Tibial nerve (tissue), 4 donors: ENCODE data around the gene LRRTM4. TPM values are rescaled to one million over a fixed set of nuclear protein-coding genes. Genes with fewer than 3 reads are reported as not detected.

Experiments used
- DNase-seq, 2 donors: peaks; one replicate each; pipeline ENCODE4 v3.0.0-alpha.2; 2019; ENCODE audit warnings: low spot score in 2 of 2
- H3K27ac ChIP-seq, 4 donors: fragments of 200-600 bp; sonication (generic) in 3 of 4; one replicate each; pipeline ENCODE4 v1.5.1; 2017 to 2019; ENCODE audit warnings: mild to moderate bottlenecking in 1 of 4
- H3K27me3 ChIP-seq, 2 donors: fragments of 200-600 bp; sonication (generic) in 1 of 2; one replicate each; pipeline versions ENCODE4 v1.5.1 to v1.6.0; 2017 to 2019
- H3K36me3 ChIP-seq, 3 donors: fragments of 200-600 bp; sonication (generic); one replicate each; pipeline ENCODE4 v1.5.1; 2018 to 2019
- H3K4me1 ChIP-seq, 4 donors: fragments of 200-600 bp; sonication (generic) in 3 of 4; one replicate each; pipeline ENCODE4 v1.5.1; 2017 to 2019
- H3K4me3 ChIP-seq, 4 donors: fragments of 200-600 bp; sonication (generic) in 3 of 4; one replicate each; pipeline ENCODE4 v1.5.1; 2017 to 2019; ENCODE audit warnings: mild to moderate bottlenecking in 1 of 4, moderate library complexity in 1 of 4
- H3K9me3 ChIP-seq, 4 donors: fragments of 200-600 bp; sonication (generic) in 3 of 4; one replicate each; pipeline ENCODE4 v1.5.1; 2017 to 2019
- CTCF ChIP-seq, 5 experiments: fragments of 200-600 bp in 3 of 5; fragments of 450-650 bp in 2 of 5; sonication (generic) in 3 of 5; IDR thresholded peaks; one replicate each; pipeline ENCODE4 v1.5.1; 2016 to 2019; ENCODE audit warnings: antibody characterized with exemption in 5 of 5, mild to moderate bottlenecking in 3 of 5, moderate library complexity in 2 of 5
- EP300 ChIP-seq, 2 donors: sonication (generic); formaldehyde crosslinking; IDR thresholded peaks; one replicate each; pipeline ENCODE4 v1.6.1; 2017; ENCODE audit warnings: antibody characterized with exemption in 2 of 2, mild to moderate bottlenecking in 1 of 2
- POLR2A ChIP-seq, 2 donors: fragments of 450-650 bp; IDR thresholded peaks; one replicate each; pipeline ENCODE4 v1.6.1; 2017; ENCODE audit warnings: antibody characterized with exemption in 2 of 2, mild to moderate bottlenecking in 2 of 2, moderate library complexity in 2 of 2
- WGBS, 2 donors: methylation state at CpG; one replicate each; pipeline ENCODE4 v1.1.5; 2018; 5-methylcytosine and 5-hydroxymethylcytosine counted together
- total RNA-seq, 4 donors: library from RNA; depleted of rRNA; stranded (reverse); fragments of >200 nt; gene quantifications; one replicate each; pipeline ENCODE4 v1.1.0, GENCODE V29; 2016

The LRRTM4 gene
- total RNA-seq, 4 donors from 2014 or later, result 2.9 to 8.1 (median 7.6) TPM

- Histone ChIP-seq H3K4me3 (no peak overlapping the region), H3K36me3 (no peaks in the 10 kb centered on the region), H3K9me3 (no peaks in the 10 kb centered on the region), H3K27ac (peak overlapping the region in 1 of 4 donors; percentile 8), H3K27me3 (no peaks in the 10 kb centered on the region), H3K4me1 (no peaks in the 10 kb centered on the region)
- 91 to 94% methylated on average over 6 of the region's 6 CpGs for WGBS, 2 donors
- DNase-seq, result no peak
- TF ChIP-seq CTCF (IDR thresholded peaks at IDR 0.05) (no peak), POLR2A (IDR thresholded peaks at IDR 0.05) (no peak), EP300 (IDR thresholded peaks at IDR 0.05) (no peak)
Observed at GRCh38 chr2:77507657-77508056, 14.5 kb downstream of the LRRTM4 start.

GRCh38 chr2:77488141-77488540 lies 34.0 kb downstream of the LRRTM4 start:
- 96% methylated on average over 5 of the region's 7 CpGs for WGBS, 2 donors
- no peak overlapping the region for H3K4me3 ChIP-seq
- TF ChIP-seq CTCF (IDR thresholded peaks at IDR 0.05) (no peak), EP300 (IDR thresholded peaks at IDR 0.05) (no peak), POLR2A (IDR thresholded peaks at IDR 0.05) (no peak)

GRCh38 chr2:77487074-77487803 lies 34.9 kb downstream of the LRRTM4 start:
- no peak overlapping the region for H3K27ac ChIP-seq
- no peak for DNase-seq
- H3K4me3 ChIP-seq, result no peak overlapping the region
- H3K27me3 ChIP-seq, result no peaks in the 10 kb centered on the region
- H3K9me3 ChIP-seq, result no peaks in the 10 kb centered on the region
- no peaks in the 10 kb centered on the region for H3K36me3 ChIP-seq
- WGBS, 2 donors, result 86 to 88% methylated on average over 13 to 14 of the region's 15 CpGs
- H3K4me1 ChIP-seq, result no peaks in the 10 kb centered on the region
- TF ChIP-seq CTCF (IDR thresholded peaks at IDR 0.05) (no peak), EP300 (IDR thresholded peaks at IDR 0.05) (no peak), POLR2A (IDR thresholded peaks at IDR 0.05) (no peak)

More at GRCh38 chr2:77488141-77488540, 34.0 kb downstream of the LRRTM4 start:
- Histone ChIP-seq H3K27ac (no peak overlapping the region), H3K36me3 (no peaks in the 10 kb centered on the region), H3K27me3 (no peaks in the 10 kb centered on the region), H3K4me1 (no peaks in the 10 kb centered on the region), H3K9me3 (no peaks in the 10 kb centered on the region)
- DNase-seq, result no peak

GRCh38 chr2:77484026-77484425 lies 38.1 kb downstream of the LRRTM4 start:
- TF ChIP-seq EP300 (IDR thresholded peaks at IDR 0.05) (no peak), POLR2A (IDR thresholded peaks at IDR 0.05) (no peak), CTCF (IDR thresholded peaks at IDR 0.05) (no peak)
- H3K4me1 ChIP-seq, result no peaks in the 10 kb centered on the region
- no peak for DNase-seq

GRCh38 chr2:77479895-77480294 lies 42.3 kb downstream of the LRRTM4 start:
- WGBS, 2 donors, result 41 to 47% methylated on average over 3 of the region's 3 CpGs
- Histone ChIP-seq H3K36me3 (no peaks in the 10 kb centered on the region), H3K4me1 (no peaks in the 10 kb centered on the region), H3K4me3 (peak overlapping the region in 1 of 4 donors; percentile 25), H3K27ac (peak overlapping the region; percentile 15 to 78 (median 48)), H3K27me3 (no peaks in the 10 kb centered on the region), H3K9me3 (no peaks in the 10 kb centered on the region)
- TF ChIP-seq CTCF (IDR thresholded peaks at IDR 0.05) (no peak), EP300 (IDR thresholded peaks at IDR 0.05) (no peak)
- DNase-seq, result no peak

More at GRCh38 chr2:77484026-77484425, 38.1 kb downstream of the LRRTM4 start:
- H3K9me3 ChIP-seq, result no peaks in the 10 kb centered on the region
- H3K36me3 ChIP-seq, result no peaks in the 10 kb centered on the region
- H3K27ac ChIP-seq, result no peak overlapping the region
- H3K4me3 ChIP-seq, result no peak overlapping the region
- H3K27me3 ChIP-seq, result no peaks in the 10 kb centered on the region
